ENCODE measurements around the gene STK10.

The STK10 gene

DNA sequence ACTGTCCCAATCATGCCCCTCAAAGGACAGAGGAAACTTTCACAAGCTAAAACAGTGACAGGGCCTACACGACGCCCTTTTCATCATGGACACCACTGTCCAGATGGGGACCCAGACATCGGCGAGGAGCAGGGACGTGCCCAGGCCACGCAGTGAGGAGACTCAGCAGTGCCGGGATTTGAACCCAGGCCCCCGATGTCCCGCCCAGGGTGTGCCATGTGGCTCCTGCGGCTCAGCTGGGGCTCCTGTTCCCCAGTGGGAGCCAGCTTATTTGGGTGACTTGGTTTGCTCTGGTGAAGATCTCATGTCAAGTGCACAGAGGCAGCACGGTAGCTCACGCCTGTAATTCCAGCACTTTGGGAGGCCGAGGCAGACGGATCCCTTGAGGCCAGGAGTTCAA lies 82.2 kb downstream of the STK10 start:
- no peak for DNase-seq

DNA sequence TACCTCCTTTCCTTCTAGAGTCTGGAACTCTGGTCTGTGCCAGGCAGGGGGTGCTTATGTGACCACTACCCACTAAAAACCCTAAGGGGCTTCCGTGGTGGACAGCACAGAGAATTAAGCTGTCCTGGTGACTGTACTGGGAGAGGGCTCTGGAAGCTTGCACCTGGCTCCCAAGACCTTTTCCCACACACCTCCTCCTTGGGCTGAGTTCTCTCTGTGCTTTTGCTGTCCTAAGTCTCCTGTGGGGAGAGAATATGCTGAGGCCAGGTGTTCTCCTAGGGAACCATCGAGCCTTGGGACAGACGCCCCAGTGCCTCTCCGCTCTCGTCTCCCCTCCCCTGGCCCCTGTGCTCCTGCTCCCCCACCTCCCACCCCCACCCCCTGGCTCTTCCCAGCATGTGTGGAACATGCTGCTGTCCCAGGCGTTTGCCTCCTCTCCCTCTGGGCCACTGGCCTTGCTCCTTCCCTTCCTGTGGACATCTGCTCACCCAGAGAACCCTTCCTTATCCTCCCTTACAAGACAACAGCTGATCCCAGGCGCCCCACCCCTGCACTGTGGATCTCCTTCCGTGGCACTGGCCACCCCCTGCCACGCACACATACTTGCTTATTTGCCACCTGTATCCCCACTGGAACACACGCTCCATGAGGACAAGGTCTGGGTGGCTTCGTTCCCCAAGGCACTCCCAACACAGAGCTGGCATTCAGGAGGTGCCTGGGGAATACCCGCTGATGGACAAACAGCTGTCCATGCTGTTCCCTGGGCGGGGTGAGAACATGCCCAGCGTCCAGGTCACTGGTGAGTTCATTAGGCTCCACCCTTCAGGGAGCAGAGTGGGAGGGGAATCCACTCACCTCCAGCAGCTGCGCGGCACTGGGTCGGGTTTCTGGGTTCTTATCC lies 83.0 kb downstream of the STK10 start:
- DNase-seq: no peak

DNA sequence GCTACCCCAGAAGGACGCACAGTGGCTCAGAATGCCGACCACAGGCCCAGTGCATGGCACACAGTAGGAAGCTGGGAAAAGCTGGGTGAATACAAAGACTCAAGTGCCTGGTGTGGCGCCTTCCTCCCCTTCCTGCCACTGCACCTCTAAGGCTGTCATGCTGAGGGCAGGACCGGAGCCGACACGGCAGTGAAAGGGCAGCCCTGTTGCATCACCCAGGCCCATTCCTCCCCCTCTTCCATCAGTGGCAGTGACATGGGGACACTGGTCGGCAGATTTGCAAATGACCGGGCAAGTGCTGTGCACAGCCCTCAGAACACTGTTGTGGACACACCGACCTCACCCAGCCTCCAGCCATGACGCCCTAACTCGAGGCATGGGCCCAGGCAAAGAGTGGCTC lies 84.0 kb downstream of the STK10 start:
- DNase-seq: no peak

DNA sequence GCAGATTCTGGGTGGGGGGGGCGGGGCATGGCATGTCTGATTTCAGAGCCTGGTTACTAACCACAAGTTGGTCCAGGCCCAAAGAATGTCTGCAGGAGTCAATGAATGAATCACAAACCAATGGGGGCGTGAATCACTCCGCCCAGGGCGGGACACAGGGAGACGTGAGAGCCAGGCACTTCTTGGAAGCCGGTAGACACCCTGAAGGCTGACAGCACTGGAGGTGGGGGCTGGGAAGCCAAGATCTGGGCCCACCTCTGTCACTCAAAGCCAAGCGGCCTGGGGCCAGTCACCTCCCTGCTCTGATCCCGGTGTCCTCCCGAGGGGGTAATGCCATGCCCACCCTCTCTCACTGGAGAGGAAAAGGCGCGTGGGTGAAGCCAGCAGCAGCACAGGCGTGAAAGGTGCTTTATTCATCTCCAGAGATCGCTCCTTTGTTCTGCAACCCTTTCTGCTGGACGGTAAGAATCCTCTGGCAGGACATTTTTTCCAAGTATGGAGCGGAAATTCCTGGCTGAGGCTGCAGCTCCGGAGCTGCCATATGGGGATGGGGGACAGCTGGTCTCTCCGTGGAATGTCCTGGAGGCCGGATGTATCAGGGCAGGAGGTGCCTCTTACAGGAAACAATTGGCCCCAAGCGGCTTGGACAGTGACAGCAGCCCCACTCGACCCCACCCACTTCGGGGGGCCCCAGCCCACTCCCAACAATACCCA lies 85.0 kb downstream of the STK10 start:
- DNase-seq: peak; percentile 32

DNA sequence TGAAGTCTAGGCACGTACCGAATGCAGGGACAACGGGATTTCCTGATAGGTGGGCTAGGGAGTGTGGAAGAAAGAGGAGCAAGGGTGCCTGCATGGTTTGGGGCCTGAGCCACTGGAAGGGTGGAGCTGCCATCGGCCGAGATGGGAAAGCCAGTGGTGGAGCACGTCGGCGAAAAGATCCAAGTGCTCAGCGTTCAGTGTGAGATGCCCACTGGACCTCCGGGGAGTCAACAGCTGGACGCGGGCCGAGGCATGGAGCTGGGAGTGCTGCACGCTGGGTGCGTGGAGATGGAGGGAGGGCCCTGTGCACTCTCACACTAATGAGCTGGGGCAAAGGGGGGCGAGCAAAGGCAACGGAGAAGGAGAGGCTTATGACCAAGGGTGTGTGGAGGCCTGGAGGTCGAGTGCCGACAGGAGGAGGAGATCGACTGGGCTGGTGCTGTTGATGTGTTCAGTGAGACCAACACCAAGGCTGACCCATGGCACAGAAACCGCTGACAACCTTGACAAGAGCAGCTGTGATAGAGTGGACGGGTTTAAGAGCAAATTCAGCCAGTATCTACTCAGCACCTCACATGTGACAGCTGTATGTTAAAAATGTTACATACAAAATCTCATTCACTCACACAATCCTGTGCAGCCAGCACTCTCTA lies 85.7 kb downstream of the STK10 start:
- DNase-seq: no peak

DNA sequence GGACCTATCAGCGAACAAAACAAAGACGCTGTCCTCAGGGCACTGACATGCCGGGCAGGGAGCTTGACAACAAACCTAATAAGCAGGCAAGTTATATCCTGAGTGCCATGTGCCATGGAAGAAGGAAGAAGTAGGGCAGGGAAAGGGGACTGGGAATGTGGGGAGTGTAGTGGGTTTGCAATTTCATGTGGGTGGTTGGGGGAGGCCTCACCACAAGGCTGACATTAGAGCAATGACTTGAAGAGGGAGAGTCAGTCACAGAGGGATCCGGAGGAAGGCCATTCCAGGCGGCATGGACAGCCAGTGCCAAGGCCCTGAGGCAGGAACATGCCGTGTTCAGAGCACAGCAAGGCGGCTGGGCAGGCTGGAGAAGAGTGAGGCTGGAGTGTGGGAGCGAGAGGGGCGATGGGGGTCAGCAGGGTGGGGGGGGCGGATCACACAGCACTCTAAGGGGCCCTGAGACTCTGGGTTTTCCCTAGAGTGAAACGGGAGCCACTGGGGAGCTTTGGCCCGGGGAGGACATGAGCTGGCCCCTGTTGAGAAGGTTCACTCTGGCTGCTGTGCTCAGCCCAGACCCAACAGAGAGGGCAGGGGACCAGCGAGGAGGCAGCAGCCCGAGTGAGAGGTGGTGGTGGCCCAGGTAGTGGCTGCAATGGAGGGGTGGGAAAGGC lies 86.3 kb downstream of the STK10 start:
- no peak for DNase-seq

DNA sequence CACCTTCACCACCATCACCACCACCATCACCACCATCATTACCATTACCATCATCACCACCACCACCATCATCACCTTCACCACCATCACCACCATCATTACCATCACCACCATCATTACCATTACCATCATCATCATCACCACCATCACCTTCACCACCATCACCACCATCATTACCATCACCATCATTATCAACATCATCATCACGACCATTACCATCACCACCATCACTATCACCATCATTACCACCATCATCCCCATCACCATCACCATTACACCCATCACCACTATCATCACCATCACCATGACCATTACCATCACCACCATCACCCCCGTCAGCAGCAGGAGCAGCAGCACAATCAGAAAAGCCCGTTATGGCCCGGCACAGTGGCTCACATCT lies 89.1 kb downstream of the STK10 start:
- no peak for DNase-seq

DNA sequence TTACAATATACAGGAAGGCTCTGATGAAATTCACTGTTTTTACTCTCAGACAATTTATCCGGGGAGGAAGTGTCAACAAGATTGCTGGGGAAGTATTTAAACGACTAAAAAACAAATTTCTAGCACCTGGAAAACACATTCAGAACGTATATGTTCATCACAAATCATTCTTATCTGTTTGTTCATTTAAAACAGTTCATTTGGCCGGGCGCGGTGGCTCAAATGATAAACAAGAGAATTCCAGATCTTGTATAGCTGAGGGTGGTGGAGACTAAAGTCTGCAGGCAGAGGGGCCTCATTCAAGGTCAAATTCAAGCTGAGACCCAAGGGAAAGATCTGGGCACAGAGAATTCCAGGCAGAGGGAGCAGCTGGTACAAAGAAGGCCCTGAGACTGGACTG lies 90.0 kb downstream of the STK10 start:
- no peak for DNase-seq

DNA sequence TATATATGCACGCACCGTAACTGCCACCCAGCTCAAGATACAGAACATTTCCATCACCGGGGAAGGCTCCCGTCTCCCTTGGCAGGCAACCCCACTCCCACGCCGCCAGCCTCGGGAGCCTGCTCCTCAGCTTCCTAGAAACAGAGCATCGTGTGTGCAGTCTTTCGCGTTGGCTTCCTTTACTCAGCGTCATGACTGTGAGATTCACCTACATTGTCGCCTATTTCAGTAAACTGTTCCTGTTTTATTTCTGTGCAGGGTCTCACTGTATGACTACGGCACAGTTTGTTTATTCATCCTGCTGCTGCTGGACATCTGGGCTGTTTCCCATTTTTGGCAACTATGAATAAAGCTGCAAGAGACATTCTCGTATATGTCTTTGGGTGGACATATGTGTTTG lies 90.7 kb downstream of the STK10 start:
- DNase-seq: no peak

DNA sequence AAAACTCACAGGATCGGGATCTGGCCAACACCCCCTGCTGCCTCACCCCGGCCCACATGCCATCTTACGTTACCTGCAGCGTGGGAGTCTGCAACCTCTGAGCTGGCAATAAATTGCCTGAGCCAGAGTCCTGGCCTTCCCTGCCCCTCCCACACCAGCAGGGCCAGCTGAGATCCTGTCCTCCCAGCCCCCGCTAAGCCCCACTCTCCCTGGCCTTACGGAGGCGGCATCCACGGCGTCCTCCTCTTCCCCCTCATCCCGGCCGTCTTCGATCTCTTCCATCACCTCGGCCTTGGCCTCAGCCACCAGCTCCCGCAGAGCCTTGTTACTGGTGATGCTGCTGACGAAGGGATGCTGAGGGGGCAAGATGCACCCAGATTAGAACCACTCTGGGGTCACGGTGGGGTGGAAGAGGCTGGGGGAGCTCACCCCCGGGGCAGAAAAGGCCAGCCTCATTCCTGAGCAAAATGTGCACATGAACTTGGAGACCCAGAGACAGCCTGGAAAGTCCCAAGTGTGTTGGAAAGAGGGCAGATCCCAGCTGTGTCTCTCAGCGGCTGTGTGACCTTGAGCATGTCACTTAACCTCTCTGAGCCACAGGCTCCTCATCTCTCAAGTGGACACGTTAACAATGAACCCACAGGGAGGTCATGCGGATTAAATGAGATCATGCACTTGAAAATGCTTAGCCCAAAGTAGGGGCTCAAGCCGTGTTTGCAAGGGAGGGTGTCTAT lies 91.7 kb downstream of the STK10 start:
- DNase-seq: no peak

DNA sequence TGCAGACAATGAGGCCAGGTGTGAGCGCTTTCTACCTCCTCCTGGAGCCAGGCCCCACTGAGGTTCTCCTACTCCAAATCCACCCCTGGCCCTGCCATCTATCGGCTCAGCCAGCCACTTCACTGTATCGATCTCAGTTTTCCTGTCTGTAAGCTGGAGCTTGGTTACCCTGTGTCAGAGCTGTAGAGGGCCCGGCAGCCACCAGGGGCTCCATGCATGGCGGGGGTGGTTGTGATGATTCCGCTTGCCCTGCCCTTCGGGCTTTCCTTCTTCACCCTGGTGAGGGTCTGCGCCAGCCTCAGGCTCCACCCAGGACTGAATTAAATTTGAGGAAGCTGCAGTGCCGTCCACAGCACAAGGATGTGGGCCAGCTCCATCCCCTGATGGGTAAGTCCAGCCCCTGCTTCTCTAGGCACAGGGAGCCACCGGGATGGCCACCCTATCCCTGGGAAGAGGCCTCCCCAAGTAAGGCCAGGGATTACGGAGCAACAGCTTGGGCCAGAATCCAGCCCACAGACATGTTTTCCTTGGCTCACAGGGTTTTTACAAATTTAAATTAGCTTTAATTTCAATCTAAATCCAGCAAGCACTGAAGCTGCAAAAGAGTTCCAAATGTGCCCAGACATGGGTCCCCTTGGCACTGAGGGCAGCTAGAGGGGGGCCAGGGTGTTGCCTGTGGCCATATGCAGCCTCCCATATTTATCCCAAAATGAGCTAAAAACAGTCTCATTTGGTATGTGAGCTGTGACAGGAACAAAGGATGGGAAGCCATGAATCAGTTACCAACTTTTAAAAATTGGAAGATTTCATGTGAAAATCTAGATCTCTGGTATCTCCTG lies 92.4 kb downstream of the STK10 start:
- no peak for DNase-seq

DNA sequence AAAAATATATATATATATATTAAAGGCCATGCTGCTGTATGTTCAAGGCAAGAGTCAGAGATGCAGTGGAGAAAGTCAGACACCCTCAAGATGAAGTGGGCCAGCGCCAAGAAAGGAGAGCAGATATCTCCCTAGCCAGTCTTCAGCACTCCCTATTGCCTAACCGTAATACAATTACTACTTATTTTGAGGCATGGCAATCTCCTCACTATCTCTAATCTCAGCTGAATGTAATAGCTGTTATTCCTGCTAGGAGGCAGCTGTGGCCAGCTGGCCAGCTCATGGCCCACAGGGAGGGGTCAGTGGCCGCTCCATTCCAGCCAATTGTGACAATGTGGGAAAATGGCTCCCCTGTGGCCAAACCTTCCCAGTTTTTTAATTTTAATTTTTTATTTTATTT lies 94.1 kb downstream of the STK10 start:
- no peak for DNase-seq

DNA sequence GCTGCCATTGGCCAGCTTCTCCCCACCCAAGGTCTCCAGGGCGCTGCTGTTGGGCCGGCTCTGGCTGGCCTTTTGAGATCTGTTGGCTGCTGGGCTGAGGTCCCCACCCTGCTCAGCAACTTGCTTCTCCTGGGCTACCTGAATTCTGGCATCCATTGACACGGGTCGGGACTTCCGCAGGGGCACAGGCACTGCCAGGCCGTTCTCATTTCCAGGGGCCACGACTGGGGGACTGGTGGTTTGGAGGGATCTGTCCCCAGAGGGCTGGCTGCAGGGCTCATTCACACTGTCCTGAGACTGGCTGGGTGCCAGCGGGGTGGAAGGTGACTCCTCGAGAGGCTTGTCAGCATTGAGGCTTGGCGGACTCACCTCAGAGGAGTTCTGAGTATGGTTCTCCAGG lies 94.5 kb downstream of the STK10 start:
- DNase-seq: no peak

DNA sequence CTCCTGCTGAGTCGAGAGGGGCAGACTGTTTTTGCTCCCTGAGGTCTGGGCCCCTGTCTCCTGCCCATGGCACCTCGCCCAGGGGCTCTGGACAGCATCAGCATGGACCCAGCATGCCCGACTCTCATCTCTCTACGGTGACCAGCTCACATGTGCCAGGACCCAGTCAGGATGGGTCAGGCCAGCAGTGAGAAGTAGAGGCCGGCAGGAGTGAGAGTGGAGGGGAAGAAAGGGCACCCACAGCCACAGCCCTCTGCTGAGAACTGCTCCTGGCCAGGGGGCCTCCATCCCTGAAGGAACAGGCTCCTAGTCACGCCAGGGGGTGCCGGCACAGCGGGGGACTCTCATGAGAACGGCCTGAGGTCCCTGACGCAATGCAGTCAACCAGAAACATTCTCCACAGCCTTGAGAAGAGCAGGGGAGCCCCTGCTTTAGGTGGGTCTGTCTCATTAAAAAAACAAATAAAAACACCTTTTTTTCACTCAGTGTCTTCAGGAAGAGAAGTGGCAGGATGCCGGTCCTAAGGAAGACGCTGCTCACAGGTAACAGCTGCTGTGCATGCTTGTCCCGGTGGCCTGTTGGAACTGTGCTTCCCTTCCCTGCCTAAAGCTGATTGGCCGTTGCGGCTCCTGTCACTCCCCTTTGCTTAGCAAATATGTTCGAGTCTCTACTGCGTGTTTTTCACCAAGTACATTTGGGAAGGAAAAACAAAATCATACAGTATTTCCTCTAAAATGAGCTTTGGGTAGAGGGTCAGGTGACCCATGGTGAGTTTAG lies 95.9 kb downstream of the STK10 start:
- DNase-seq: no peak

DNA sequence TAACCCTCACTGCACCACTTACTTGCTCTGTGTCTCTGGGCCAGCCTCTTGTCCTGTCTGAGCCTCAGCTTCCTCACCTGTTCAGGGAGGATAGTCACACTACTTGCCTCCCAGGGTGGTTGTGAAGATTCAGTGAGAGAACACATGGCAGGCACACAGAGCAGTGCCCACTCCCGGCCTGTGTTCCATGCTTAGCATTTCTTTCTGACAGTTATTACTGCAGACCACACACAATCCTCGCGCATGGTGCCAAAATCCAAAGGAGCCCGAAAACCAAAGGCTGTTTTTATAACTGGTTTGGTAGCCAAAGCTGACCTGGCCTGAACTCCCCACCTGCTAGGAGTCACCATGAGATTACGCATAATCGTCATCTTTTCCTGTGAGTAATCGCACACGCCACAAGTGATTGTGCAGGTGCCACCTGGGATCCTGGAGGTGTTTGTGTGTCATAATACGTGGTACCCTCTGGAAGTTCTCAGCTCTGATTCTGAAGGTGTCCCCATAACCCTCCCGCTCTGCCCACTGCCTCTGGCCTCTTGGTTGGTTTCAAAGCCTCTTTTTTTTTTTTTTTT lies 97.0 kb downstream of the STK10 start:
- no peak for DNase-seq

DNA sequence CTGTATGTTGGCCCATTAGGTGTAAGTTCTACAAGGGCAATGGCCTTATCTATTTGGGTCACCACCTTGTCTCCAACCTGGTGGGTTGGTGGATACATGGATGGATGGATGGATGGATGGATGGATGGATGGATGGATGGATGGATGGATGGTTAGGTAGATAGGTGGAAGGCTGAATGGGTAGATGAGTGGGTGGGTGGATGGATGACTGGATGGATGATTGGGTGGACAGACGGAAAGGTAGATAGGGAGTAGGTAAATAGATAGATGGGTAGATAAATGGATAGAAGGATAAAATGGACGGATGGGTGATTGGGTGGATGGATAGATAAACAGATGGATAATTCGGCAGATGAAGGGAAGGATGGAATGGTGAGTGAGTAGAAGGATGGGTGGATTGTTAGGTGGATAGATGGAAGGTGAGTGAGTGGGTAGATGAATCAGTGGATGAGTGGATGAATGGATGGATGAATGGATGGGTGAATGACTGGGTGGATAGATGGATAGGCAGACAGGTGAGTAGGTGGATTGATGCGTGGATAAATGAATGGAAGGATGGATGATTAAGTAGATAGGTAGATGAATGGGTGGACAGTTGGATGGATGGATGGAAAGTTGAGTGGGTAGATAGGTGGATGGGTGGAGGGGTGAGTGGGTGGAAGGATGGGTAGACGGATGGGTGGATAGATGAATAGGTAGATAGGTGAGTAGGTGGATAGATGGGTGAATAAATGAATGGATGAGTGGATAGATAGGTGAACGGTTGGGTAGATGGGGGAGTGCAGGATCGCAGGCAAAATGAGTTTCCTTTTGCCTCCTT lies 98.5 kb downstream of the STK10 start:
- no peak for DNase-seq

DNA sequence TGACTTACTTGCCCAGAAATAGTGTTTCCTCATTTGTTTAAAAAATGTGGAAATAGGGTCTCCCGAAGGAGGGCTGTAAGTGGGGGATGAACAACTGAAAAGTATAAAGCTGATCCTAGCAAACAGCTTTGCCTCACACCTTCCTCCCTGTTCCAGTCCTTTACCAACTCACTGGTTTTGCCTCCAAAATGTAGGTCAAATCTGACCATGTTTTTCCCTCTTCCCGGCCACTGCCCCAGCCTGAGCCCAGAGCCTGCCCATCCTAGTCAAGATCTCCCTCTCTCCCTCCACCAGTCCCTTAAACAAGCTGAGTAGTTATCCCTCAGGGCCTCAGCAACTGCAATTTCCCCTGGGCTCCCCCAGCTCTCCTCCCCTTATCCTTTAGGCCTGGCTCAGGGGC lies 99.2 kb downstream of the STK10 start:
- DNase-seq: no peak

DNA sequence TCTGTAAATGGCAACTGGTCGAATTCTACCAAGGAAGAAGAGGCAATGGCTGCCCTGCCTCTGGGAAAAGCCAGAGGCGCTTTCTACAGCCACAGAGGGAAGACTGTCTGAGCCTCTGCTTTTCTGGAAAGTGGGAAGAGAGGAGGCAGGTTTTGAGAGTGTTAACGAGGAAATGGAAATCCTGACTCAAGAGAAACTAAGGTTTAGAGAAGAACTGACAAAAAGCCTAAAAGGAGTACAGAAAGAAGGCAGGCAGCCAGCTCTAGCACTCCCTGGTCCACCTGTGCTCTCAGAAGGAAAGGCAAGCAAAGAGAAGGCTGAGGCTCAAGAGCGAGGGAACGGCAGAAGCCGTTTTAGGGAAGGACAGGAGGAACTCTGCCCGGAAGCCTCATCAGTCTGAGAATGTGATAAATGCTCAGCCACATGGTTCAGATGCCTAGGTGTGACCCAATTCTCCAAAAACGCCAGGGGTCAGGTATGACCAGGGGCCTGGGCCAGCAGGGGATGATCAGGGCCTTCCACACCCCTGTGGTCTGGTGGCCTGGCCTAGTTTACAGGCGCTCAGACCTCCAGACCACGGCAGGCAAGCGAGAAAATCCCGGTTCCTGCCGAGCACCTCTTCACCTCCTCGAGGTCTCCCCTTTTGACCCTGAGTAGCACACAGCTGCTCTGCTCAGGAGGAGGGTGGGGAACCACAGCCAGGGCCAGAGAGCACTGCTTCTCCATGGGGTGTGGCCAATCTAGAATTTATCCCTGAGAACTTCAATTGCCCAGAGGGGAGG lies 101.6 kb downstream of the STK10 start:
- no peak for DNase-seq

DNA sequence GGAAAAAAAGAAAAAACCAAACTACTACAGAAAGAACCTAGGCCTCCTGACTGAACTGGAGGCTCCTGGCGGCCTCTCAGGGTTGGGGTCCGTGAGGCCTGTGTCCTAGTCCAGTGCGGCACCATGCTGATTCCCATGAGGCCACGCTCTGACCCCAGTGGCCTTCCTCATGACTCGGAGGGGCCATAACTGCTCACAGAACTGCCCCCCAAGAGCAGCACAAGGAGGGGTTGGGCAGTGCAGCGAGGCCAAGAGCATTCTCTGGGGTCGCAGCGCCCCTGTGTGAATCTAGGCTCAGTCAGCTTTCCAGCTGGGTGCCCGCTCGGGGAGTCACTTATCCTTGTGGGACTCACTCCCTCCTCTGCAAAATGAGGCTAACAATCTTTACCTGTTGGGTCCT lies 102.3 kb downstream of the STK10 start:
- no peak for DNase-seq
